Mammary epithelial cell (primary cell): ENCODE data around the gene GRK1.

Experiments used
- CTCF ChIP-seq, 2 donors: IDR thresholded peaks in 1 of 2; conservative IDR thresholded peaks in 1 of 2; 2 replicates each; pipeline ENCODE4 v1.5.1; 2011 to 2012; ENCODE audit warnings: inconsistent platforms in 2 of 2, low read length in 2 of 2, mild to moderate bottlenecking in 2 of 2, control low read depth in 1 of 2, low read depth in 1 of 2; ENCODE audit not compliant: insufficient read depth in 1 of 2; ENCODE audit errors: extremely low read depth in 1 of 2
- EZH2 ChIP-seq: IDR thresholded peaks from 2 replicates; pipeline ENCODE4 v1.6.1; 2012; ENCODE audit warnings: low read length, inconsistent platforms, borderline replicate concordance

GRCh38 chr13:113620036-113620796, 46.8 kb upstream of the GRK1 start:
- TF ChIP-seq CTCF (conservative IDR thresholded peaks at IDR 0.05 in 1 of 2, IDR thresholded peaks at IDR 0.05 in 1 of 2; ENCODE audit: extremely low read depth in 1 of 2, insufficient read depth in 1 of 2, low read depth in 1 of 2, low read length in 2 of 2): no peak
- TF ChIP-seq EZH2: no peak
